Measurements from ENCODE around the gene TMEM18.

Gene TMEM18

GRCh38 chr2:623130-623922 is 53.9 kb downstream of the TMEM18 start:
- TF ChIP-seq CTCF (IDR thresholded peaks at IDR 0.05; ENCODE audit: insufficient read depth, low read length, poor library complexity, severe bottlenecking) = no peak
- no peak for DNase-seq (ENCODE audit: extremely low read depth, insufficient read length)
- no peak overlapping the region for H3K4me3 ChIP-seq (replicated peaks; ENCODE audit: low read depth, low read length)
- no peaks in the 10 kb centered on the region for H3K36me3 ChIP-seq (ENCODE audit: control insufficient read depth, insufficient read depth, low read length)
- no peaks in the 10 kb centered on the region for H3K27me3 ChIP-seq (replicated peaks; ENCODE audit: control insufficient read depth, insufficient read depth, low read length)

- no peak for DNase-seq (ENCODE audit: extremely low read depth, insufficient read length)
- Histone ChIP-seq H3K4me3 (replicated peaks; ENCODE audit: low read depth, low read length) (no peak overlapping the region), H3K27me3 (replicated peaks; ENCODE audit: control insufficient read depth, insufficient read depth, low read length) (no peaks in the 10 kb centered on the region), H3K36me3 (ENCODE audit: control insufficient read depth, insufficient read depth, low read length) (no peaks in the 10 kb centered on the region)
- no peak for TF ChIP-seq CTCF (IDR thresholded peaks at IDR 0.05; ENCODE audit: insufficient read depth, low read length, poor library complexity, severe bottlenecking)
Observed at GRCh38 chr2:622357-622756, 54.8 kb downstream of the TMEM18 start.

DNA sequence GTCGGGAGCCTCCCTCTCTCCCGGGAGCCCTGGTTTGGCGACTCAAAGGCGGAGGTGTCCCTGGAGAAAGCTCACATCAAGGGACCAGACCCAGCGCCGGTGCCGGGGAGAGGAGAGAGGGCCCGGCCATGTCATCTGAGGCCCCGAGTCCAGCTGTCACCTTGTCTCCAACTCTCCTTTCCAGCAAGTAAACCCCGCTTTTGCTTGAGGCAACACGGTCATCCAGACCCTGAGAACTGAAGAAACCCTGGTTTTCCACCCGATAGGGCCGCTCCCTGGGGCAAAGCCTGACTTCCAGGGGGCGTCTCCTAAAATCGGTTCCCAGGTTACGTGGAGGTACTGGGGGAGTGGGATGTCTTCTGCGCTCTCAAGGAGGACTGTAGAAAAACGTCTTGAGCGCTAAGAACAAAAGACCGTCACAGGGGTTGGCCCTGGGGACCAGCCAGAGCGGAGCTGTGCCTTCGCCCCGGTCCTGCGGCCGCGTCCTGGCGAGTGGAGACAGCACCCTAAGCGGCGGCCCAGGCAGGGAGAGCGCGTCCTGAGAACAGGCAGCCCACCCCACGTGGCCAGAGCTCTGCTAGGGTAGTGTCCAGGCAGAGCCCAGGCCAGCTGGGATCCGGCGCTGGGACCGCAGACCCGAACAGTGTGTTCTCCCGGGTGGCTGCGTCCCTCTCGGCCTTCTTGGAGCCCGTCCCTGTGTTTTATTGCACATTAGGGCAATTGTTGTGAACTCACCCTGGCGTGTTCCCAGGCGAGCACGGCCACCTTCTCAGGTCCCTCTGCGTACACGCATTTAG is 55.7 kb downstream of the TMEM18 start:
- Histone ChIP-seq H3K4me3 (replicated peaks; ENCODE audit: low read depth, low read length) (no peak overlapping the region), H3K36me3 (ENCODE audit: control insufficient read depth, insufficient read depth, low read length) (no peaks in the 10 kb centered on the region), H3K27me3 (replicated peaks; ENCODE audit: control insufficient read depth, insufficient read depth, low read length) (no peaks in the 10 kb centered on the region)
- TF ChIP-seq CTCF (IDR thresholded peaks at IDR 0.05; ENCODE audit: insufficient read depth, low read length, poor library complexity, severe bottlenecking) = no peak
- DNase-seq (ENCODE audit: extremely low read depth, insufficient read length) = no peak

GRCh38 chr2:620471-621302 is 56.5 kb downstream of the TMEM18 start:
- Histone ChIP-seq H3K4me3 (replicated peaks; ENCODE audit: low read depth, low read length) (no peak overlapping the region), H3K36me3 (ENCODE audit: control insufficient read depth, insufficient read depth, low read length) (no peaks in the 10 kb centered on the region), H3K27me3 (replicated peaks; ENCODE audit: control insufficient read depth, insufficient read depth, low read length) (no peaks in the 10 kb centered on the region)
- DNase-seq (ENCODE audit: extremely low read depth, insufficient read length) = no peak
- no peak for TF ChIP-seq CTCF (IDR thresholded peaks at IDR 0.05; ENCODE audit: insufficient read depth, low read length, poor library complexity, severe bottlenecking)

GRCh38 chr2:620004-620403 is 57.2 kb downstream of the TMEM18 start:
- Histone ChIP-seq H3K36me3 (ENCODE audit: control insufficient read depth, insufficient read depth, low read length) (no peaks in the 10 kb centered on the region), H3K4me3 (replicated peaks; ENCODE audit: low read depth, low read length) (no peak overlapping the region), H3K27me3 (replicated peaks; ENCODE audit: control insufficient read depth, insufficient read depth, low read length) (no peaks in the 10 kb centered on the region)
- no peak for TF ChIP-seq CTCF (IDR thresholded peaks at IDR 0.05; ENCODE audit: insufficient read depth, low read length, poor library complexity, severe bottlenecking)
- no peak for DNase-seq (ENCODE audit: extremely low read depth, insufficient read length)
